H9 (cell line): ENCODE data around the gene PRDM8. TPM values are rescaled to one million over a fixed set of nuclear protein-coding genes. Genes with fewer than 3 reads are reported as not detected.

Experiments used
- DNase-seq: peaks from one replicate; pipeline ENCODE4 v3.0.0-alpha.2; 2017
- H2AFZ ChIP-seq: one replicate; pipeline ENCODE4 v1.6.1; 2013; ENCODE audit warnings: mild to moderate bottlenecking, low read length, control low read depth, moderate library complexity
- H2AK5ac ChIP-seq: 2 replicates; pipeline ENCODE4 v1.6.1; 2013; ENCODE audit warnings: low read length, control low read depth, mixed read lengths; ENCODE audit not compliant: insufficient read length
- H2BK120ac ChIP-seq: one replicate; pipeline ENCODE4 v1.6.1; 2013; ENCODE audit warnings: low read depth, mild to moderate bottlenecking, low read length, control low read depth, inconsistent platforms; ENCODE audit not compliant: poor library complexity, severe bottlenecking
- H2BK12ac ChIP-seq: 2 replicates; pipeline ENCODE4 v1.6.1; 2013; ENCODE audit warnings: low read length, control low read depth, mixed read lengths, low read depth; ENCODE audit not compliant: insufficient read length
- H2BK15ac ChIP-seq: 2 replicates; pipeline ENCODE4 v1.6.1; 2013; ENCODE audit warnings: low read depth, low read length, control low read depth
- H2BK20ac ChIP-seq: one replicate; pipeline ENCODE4 v1.6.1; 2013; ENCODE audit warnings: low read depth, mild to moderate bottlenecking, low read length, control low read depth, inconsistent platforms; ENCODE audit not compliant: poor library complexity, severe bottlenecking
- H2BK5ac ChIP-seq: 2 replicates; pipeline ENCODE4 v1.6.1; 2013; ENCODE audit warnings: low read length, control low read depth, mixed read lengths; ENCODE audit not compliant: insufficient read length
- H3K14ac ChIP-seq: 2 replicates; pipeline ENCODE4 v1.6.1; 2013; ENCODE audit warnings: low read length, control low read depth; ENCODE audit not compliant: insufficient read depth
- H3K18ac ChIP-seq: 2 replicates; pipeline ENCODE4 v1.6.1; 2013; ENCODE audit warnings: low read depth, mild to moderate bottlenecking, mixed read lengths, low read length, control low read depth; ENCODE audit not compliant: insufficient read length
- H3K23ac ChIP-seq: 2 replicates; pipeline ENCODE4 v1.6.1; 2013; ENCODE audit warnings: low read length, control low read depth, mixed read lengths, low read depth; ENCODE audit not compliant: insufficient read length
- H3K23me2 ChIP-seq: 2 replicates; pipeline ENCODE4 v1.6.1; 2013; ENCODE audit warnings: low read depth, mild to moderate bottlenecking, mixed read lengths, low read length, control low read depth; ENCODE audit not compliant: insufficient read length, poor library complexity, severe bottlenecking
- H3K27ac ChIP-seq: 2 replicates; pipeline ENCODE4 v1.5.1; 2013; ENCODE audit warnings: low read length, control low read depth, mixed read lengths, low read depth; ENCODE audit not compliant: insufficient read length
- H3K27me3 ChIP-seq: 2 replicates; pipeline ENCODE4 v1.6.1; 2013; ENCODE audit warnings: low read length, control low read depth, inconsistent platforms; ENCODE audit not compliant: insufficient read depth
- H3K4ac ChIP-seq: 2 replicates; pipeline ENCODE4 v1.6.1; 2013; ENCODE audit warnings: low read depth, mild to moderate bottlenecking, control low read depth, inconsistent platforms, low read length, moderate library complexity
- H3K4me1 ChIP-seq: 2 replicates; pipeline ENCODE4 v1.6.1; 2013; ENCODE audit warnings: low read length, control low read depth, inconsistent platforms; ENCODE audit not compliant: insufficient read depth
- H3K4me2 ChIP-seq: 2 replicates; pipeline ENCODE4 v1.6.1; 2013; ENCODE audit warnings: low read length, control low read depth, mixed read lengths; ENCODE audit not compliant: insufficient read length, insufficient read depth
- H3K56ac ChIP-seq: 2 replicates; pipeline ENCODE4 v1.6.1; 2013; ENCODE audit warnings: low read depth, mild to moderate bottlenecking, mixed read lengths, low read length, control low read depth; ENCODE audit not compliant: insufficient read length
- H3K79me1 ChIP-seq: 2 replicates; pipeline ENCODE4 v1.6.1; 2013; ENCODE audit warnings: low read depth, mild to moderate bottlenecking, moderate library complexity, low read length, control low read depth, inconsistent platforms; ENCODE audit not compliant: insufficient read depth, poor library complexity, severe bottlenecking
- H3K79me2 ChIP-seq: 2 replicates; pipeline ENCODE4 v1.6.1; 2013; ENCODE audit warnings: low read length, control low read depth, inconsistent platforms; ENCODE audit not compliant: insufficient read depth
- H3K9ac ChIP-seq: 2 replicates; pipeline ENCODE4 v1.6.1; 2013; ENCODE audit warnings: low read length, control low read depth, mixed read lengths; ENCODE audit not compliant: insufficient read length; ENCODE audit errors: extremely low read depth
- H3K9me3 ChIP-seq: one replicate; pipeline ENCODE4 v1.6.1; 2013; ENCODE audit warnings: low read depth, low read length, inconsistent platforms; ENCODE audit not compliant: control insufficient read depth
- H3T11ph ChIP-seq: one replicate; pipeline ENCODE4 v1.6.1; 2013; ENCODE audit warnings: mild to moderate bottlenecking, low read length, control low read depth, inconsistent platforms
- H4K20me1 ChIP-seq: one replicate; pipeline ENCODE4 v1.6.1; 2013; ENCODE audit not compliant: control insufficient read depth, insufficient read length, insufficient read depth
- H4K5ac ChIP-seq: 2 replicates; pipeline ENCODE4 v1.6.1; 2013; ENCODE audit warnings: low read depth, mild to moderate bottlenecking, mixed read lengths, low read length, control low read depth; ENCODE audit not compliant: insufficient read length
- H4K8ac ChIP-seq: replicated peaks from 2 replicates; pipeline ENCODE4 v1.6.1; 2013; ENCODE audit warnings: low read length, control low read depth, mixed read lengths, low read depth; ENCODE audit not compliant: insufficient read length
- H4K91ac ChIP-seq: 2 replicates; pipeline ENCODE4 v1.6.1; 2013; ENCODE audit warnings: low read depth, mild to moderate bottlenecking, moderate library complexity, mixed read lengths, low read length, control low read depth; ENCODE audit not compliant: insufficient read length
- H3K27ac Mint-ChIP-seq, 3 experiments: 2 replicates in 2 of 3; 3 replicates in 1 of 3; pipeline ENCODE4 v1.8.0; 2020 to 2021; ENCODE audit warnings: mixed read lengths in 3 of 3, mild to moderate bottlenecking in 1 of 3, moderate library complexity in 1 of 3
- H3K27me3 Mint-ChIP-seq: 2 replicates; pipeline ENCODE4 v1.8.0; 2021; ENCODE audit warnings: low read depth, mild to moderate bottlenecking, moderate library complexity, mixed read lengths
- H3K36me3 Mint-ChIP-seq, 3 experiments: 2 replicates in 2 of 3; 3 replicates in 1 of 3; pipeline ENCODE4 v1.8.0; 2020 to 2021; ENCODE audit warnings: low read depth in 3 of 3, mixed read lengths in 3 of 3; ENCODE audit not compliant: insufficient read depth in 1 of 3
- H3K4me1 Mint-ChIP-seq, 2 experiments: 2 replicates each; pipeline ENCODE4 v1.8.0; 2020; ENCODE audit warnings: mixed read lengths in 2 of 2
- H3K4me3 Mint-ChIP-seq, 2 experiments: 2 replicates in 1 of 2; 3 replicates in 1 of 2; pipeline ENCODE4 v1.8.0; 2020 to 2021; ENCODE audit warnings: mild to moderate bottlenecking in 2 of 2, mixed read lengths in 2 of 2, moderate library complexity in 1 of 2
- H3K9me3 Mint-ChIP-seq, 2 experiments: 2 replicates in 1 of 2; 3 replicates in 1 of 2; pipeline ENCODE4 v1.8.0; 2020; ENCODE audit warnings: mild to moderate bottlenecking in 2 of 2, mixed read lengths in 2 of 2, moderate library complexity in 1 of 2
- CTCF ChIP-seq: fragments of 200-600 bp; sonication (generic); conservative IDR thresholded peaks from 3 replicates; pipeline ENCODE4 v1.8.0; 2021; ENCODE audit warnings: antibody characterized with exemption, mild to moderate bottlenecking
- WGBS: extraction: QIAGEN DNeasy Blood & Tissue Kit; methylation state at CpG from one replicate; pipeline ENCODE4 v1.1.7; 2013; ENCODE audit warnings: missing lambda C conversion rate, low lambda C conversion rate, mixed read lengths; ENCODE audit not compliant: insufficient read length; ENCODE audit errors: extremely low coverage; 5-methylcytosine and 5-hydroxymethylcytosine counted together
- total RNA-seq: library from RNA; stranded (reverse); gene quantifications from 2 replicates; pipeline ENCODE4 v1.2.1, GENCODE V29; 2021

The PRDM8 gene
- total RNA-seq, 1 experiment from 2014 or later, result not detected

GRCh38 chr4:80178964-80179363 lies 18.3 kb upstream of the PRDM8 start:
- Histone ChIP-seq H2BK12ac (no peak overlapping the region), H3K79me1 (no peaks in the 10 kb centered on the region), H4K5ac (no peak overlapping the region), H3K27ac (no peak overlapping the region), H4K20me1 (no peaks in the 10 kb centered on the region), H3K4me2 (no peak overlapping the region), H2AK5ac (no peak overlapping the region), H3K4ac (no peak overlapping the region), H3K9ac (no peak overlapping the region), H3K27me3 (peaks cover 22% of the 10 kb centered on the region), H3K4me1 (no peaks in the 10 kb centered on the region), H2BK120ac (no peak overlapping the region), H2BK5ac (no peak overlapping the region), H4K8ac (no peak overlapping the region), H4K91ac (no peak overlapping the region), H3K79me2 (no peaks in the 10 kb centered on the region), H2AFZ (no peak overlapping the region), H3K23ac (no peak overlapping the region), H3K18ac (no peak overlapping the region), H2BK20ac (no peak overlapping the region), H3K56ac (no peak overlapping the region), H3K23me2 (peaks cover 5% of the 10 kb centered on the region), H3K9me3 (no peaks in the 10 kb centered on the region), H3T11ph (no peak overlapping the region), H2BK15ac (no peak overlapping the region), H3K14ac (no peak overlapping the region)
- no peak overlapping the region for H3K27ac Mint-ChIP-seq
- peaks cover 68% of the 10 kb centered on the region for H3K27me3 Mint-ChIP-seq
- H3K4me1 Mint-ChIP-seq, result peaks cover 6 to 13% of the 10 kb centered on the region in 2 experiments
- TF ChIP-seq CTCF, result no peak
- WGBS, result no CpG with 5 or more reads among the region's 4 CpGs
- no peak for DNase-seq
- H3K4me3 Mint-ChIP-seq, result no peak overlapping the region
- H3K9me3 Mint-ChIP-seq, result peaks cover 6 to 7% of the 10 kb centered on the region in 2 experiments
- peaks cover 0 to 4% (median 0%) of the 10 kb centered on the region in 3 experiments; a peak in 1 of 7 replicates for H3K36me3 Mint-ChIP-seq
